Glomerular visceral epithelial cell (primary cell): ENCODE results near the gene PRKD1.

Experiments
- DNase-seq: peaks from one replicate; pipeline ENCODE4 v3.0.0-alpha.2; 2016; ENCODE audit errors: extremely low spot score

Gene PRKD1

DNA sequence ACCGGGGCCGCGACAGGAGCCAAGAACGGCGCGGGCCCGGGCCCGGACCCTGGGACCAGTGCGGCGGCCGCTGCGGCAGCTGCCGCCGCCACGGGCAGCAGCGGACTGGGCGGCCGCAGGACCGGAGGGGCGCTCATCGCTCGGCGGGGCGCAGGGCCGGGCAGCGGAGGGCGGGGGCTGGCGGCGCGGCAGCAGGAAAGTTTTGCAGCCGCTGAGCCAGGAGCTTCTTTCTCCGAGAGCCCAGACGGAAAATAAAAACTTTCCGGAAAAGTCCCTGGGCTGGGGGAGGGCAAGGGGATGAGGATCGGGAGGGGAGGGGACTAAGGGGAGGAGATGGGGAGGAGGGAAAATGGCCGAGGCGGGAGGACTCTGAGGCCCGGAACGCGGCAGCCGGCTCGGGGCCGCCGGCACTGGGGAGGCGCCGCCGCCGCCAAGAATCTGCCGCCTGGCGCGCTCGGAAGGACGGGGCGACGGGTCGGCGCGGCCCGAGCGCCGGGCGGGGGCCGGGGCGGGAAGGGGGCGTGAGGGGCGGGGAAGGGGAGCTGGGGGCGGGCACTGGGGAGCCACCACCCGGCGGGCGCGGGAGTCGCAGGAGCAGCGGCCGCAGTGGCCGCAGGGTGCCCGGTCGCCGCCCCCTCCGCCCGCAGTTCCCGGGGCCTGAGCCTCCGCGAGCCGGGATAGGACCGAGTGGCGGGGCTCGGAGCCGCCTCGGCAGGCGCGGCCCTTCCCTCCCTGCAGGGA, at the start of gene PRKD1:
Gene PRKD1 (minus strand): TSS at position 472 of the 741 bp plus-strand sequence.
- DNase-seq, result peak; percentile 72

DNA sequence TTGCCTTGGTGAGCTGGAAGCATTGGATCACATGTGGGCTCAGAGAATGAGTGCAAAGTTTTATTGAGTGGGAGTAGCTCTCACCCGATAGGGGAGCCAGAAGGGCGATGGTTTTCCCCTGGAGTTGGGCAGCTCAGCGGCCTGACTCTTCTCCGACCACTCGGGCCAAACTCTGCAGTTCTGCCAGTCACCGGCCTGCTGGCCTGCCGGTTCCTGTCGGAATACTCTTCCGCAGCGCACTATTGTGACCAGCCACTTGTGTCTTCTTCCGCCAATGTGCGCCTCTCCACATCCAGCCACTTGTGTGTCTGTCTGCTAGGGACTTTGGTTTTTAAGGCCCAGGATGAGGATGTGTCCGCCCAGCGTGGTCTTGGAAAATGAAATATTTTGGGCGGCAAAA, 43.5 kb upstream of the PRKD1 start:
- DNase-seq, result no peak

DNA sequence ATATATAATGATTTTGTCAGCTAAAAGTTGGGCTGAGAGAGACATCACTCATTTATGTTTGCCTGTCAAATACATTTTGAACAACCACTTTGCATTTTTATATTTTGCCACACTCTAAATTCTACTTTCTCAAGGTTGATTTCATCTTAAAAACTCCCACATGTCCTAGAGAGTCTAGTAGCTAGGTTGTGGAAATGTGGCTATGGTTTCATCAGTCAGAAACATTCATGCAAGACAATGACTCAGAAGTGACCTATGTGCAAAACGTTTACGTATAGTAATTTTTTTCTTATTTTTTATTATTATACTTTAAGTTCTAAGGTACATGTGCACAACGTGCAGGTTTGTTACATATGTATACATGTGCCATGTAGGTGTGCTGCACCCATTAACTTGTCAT, 27.4 kb upstream of the PRKD1 start:
- peak; percentile 6 for DNase-seq

DNA sequence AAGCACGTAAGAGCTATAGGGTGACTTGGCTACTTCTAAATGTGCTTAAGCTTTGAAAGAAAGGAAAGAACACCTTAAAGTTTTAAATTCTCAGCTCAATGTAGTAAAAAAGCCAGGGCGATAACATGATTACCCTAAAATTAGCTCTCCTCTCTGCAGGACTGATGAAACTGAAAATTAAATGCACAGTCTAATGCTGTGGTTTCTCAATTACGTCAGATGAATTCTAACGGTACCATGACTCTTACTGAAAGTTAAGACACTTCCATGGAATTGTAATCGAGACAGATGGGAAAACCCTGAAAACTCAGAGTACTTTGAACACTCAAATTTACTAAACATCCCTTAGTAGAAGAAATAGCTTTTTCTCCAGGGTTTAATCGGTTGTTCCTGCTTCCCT, 25.9 kb upstream of the PRKD1 start:
- no peak for DNase-seq

DNA sequence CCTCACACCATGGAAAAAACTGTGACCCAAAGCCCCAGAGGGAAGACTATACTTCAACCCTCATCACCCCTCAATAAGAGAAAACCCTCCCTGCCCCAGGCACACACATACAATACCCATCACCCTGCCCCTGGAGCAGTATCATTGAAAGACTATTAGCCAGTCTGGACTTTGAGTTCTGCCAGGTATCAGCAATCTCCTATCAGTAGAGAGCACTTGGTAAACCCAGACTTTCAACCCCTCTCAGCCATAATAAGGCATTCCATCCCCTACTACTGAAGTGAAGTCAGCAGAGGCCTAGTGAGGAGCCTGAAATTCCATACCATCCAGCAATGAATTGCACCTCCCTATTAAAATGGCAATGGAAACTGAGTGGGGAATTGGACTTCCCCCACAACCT, 16.4 kb upstream of the PRKD1 start:
- DNase-seq, result no peak

DNA sequence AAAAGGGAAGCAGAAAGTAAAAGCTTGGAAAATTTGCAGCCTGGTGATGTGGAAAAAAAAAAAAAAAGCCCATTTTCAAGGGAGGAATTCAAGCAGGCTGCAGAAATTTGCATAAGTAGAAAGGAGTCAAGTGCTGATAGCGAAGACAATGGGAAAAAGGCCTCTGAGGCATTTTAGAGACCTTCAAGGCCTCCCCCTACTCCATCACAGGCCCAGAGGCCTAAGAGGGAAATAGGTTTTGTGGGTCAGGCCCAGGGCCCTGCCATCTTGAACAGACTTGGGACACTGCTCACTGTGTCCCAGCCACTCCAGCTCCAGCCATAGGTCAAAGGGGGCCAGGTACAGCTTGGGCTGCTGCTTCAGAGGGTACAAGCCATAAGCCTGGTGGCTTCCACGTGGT, 13.8 kb upstream of the PRKD1 start:
- DNase-seq, result no peak

DNA sequence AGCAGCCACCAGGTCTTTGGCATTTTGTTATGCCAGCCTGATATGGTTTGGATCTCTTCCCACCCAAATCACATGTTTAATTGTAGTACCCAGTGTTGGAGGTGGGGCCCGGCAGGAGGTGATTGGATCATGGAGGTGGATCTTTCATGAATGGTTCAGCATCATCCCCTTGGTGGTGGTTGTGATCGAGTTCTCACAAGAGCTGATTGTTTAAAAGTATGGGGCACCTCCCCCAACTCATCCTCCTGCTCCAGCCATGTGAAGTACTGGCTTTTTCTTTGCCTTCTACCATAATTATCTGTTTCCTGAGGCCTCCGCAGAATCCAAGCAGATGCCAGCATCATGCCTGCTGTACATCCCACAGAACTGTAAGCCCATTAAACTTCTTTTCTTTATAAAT, 12.8 kb upstream of the PRKD1 start:
- no peak for DNase-seq

DNA sequence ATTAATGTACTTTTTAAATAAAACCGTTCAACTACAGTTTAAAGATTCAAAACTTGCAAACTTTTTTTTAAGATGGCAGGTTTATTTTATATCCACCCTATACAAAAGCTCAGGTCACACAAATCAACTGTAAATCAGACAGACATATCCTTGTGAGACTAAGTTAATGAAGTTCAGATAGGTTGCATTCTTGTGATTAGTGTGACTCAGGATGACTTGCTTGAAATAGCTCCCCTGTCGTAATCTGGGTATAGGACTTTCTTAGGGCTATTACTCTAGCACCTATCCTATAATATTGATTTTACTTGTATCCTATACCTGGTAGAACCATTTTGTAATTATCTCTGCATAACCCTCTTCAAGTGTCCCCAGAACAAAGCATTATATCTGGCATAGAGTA, 9.5 kb upstream of the PRKD1 start:
- no peak for DNase-seq

DNA sequence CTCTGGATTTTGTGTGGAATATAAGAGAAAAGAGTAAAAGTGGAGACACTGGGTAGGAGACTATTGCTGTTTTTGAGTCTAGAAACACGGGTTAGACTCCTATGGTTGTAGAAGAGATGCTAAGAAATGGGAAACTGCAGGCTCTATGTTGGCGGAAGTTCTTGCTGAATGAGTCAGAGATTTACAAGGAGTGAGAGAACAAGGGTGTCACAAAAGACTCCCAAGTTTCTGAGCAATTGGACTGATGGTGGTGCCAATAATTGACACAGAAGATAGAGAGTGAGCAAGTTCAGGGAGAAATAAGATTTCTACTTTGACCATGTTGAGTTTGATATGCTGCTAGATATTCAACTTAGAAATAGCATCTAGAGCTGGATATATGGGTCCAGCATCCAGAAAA, 2.6 kb upstream of the PRKD1 start:
- DNase-seq, result peak; percentile 33

DNA sequence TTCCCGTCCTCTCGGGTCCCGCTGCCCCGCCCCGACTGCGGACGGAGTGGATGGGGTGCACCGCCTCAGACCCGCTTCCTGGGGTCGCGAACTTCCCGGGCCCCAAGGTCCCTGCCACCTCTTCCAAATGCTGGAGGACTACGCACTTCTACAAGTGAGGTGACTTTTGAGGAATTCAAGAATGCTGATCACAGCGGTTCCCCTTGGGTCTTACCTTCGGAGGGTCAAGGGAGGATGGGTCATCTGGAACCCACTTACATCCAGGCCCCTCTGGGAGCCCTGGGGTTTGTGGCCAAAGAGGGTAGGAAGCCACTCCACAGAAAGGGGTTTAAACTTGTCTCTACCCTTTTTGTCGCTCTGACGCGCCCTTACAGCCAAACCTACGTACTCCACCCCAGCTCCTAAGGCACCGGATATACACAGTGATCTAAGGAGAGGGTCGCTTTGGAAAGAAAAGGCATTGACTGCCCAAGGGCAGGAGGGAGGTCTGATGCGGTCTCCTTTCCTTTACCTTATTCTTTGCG, 532 bp upstream of the PRKD1 start:
- DNase-seq, result no peak

DNA sequence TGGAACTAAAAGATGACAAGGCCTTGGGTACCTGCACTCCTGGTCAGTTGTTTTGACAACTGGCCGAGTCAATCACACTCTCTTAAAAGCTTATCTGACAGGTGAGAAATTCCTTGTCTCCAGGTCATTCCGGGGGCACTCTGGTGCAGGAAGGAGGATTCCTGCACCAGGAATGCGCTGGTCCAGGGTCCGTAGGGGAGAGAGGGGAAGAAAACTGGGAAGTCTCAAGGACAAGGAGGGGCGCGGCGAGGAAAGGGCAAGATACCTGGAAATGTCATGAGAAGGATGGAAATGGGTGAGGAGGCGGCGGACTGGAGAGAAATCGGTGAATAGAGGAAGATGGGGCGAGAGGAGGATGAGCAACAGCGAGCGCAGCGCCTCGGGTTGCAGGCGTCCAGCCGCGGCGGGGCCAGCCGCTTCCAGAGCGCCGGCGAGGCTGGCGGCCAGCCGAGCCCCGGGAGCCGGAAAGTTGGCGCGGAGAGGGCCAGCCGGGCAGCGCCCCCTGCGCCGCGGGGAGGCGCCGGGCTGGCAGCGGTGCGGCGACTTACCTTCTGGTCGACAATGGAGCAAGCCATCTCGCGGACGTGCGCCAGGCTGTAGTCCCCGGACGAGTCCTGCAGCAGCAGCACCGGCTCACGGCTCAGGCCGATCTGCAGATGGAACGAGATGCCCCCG, 809 bp downstream of the PRKD1 start:
- DNase-seq, result peak; percentile 62

DNA sequence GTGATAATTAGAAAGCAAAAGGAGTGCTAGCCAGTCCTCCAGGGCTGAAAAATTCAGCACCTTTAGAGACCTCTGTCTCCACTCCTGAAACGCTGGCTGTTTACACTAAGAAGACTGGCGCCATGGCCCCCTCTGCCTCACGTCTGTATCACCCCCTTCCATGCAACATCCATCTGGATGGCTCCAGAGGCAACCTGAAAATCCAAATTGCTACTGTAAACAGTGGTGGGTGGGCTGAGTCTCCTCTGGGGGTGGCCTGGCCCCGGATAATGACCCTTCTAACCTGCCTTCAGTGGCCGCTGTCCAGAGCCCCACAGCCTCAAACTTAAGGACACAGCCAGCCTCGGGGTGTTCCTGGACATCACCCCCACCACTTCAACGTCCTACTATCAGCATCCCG, 1.4 kb downstream of the PRKD1 start:
- DNase-seq, result no peak

DNA sequence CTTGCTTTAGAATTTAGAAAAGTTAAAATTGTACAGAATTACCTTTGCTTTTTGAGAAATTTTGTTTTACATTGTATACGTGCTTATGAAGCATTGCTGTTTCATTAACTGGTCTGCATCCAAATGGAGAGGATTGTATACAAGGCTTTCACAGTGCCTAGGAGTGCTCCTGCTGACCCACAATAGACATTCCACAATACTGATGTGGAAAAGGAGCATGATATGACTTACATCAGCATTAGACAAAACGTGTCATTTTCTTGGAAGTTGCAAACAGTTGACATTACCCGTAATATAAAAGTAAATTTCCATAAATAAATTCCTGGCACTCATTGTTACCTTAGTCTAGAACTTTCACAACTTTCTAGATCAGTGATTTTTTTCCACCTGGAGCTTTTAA, 1.9 kb downstream of the PRKD1 start:
- DNase-seq, result no peak

DNA sequence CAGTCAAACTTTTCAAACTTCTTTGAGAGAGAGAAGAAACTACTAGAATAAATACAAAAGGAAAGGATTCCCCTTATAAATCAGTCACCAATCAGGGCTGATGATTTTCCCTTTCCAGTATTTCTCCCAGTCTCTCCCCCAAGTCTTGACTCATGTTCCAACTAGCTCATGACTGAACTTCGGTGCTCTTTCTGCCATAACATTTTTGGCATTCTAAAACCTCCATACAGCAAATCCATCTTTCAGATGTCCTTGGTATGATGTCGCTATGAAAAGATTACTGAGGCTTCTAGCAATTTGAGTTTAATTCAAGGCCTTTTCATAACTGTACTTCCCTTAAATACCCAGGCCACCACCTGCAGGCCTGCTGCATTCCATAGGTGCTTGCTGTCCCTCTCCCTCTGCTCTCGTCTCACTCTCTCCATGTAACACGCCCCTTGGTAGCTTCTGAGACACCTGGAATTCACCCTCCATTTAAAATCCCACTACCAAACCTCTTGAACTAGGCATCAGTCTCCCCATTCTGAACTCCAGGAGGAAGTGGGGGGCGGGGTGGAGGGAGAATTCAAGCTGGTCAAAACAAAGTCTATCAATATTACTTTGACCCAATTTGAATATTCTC, 2.4 kb downstream of the PRKD1 start:
- DNase-seq, result peak; percentile 42

DNA sequence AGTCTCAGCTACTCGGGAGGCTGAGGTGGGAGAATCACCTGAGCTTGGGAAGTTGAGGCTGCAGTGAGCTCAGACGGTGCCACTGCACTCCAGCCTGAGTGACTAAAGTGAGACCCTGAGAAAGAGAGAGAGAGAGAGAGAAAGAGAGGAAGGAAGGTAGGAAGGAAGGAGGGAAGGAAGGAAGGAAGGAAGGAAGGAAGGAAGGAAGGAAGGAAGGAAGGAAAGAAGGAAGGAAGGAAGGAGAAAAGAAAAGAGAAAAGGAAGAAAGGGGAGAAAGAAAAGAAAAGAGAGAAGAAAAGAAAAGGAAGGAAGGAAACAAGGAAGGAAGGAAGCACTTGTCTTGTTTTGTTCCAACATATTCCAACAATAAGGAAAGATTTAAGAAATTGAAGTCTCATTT, 7.8 kb downstream of the PRKD1 start:
- no peak for DNase-seq

DNA sequence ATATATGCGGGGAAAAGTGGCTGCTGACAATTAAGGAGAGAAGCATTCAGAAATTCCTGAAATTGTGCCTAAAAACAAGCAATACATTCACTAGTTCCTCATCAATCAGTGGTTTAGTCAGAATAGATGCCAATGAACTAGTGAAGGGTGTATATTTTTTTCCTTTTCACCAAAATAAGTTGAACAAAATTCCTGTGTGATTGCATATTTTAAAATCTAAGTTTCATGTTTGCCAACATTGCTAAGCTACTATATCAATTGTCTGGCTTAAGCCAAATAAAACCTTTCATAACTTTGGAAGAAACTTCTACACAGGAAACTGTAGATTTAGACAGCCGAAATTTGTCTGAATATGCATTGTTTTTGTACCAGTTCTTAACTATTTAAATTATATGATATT, 8.7 kb downstream of the PRKD1 start:
- no peak for DNase-seq

DNA sequence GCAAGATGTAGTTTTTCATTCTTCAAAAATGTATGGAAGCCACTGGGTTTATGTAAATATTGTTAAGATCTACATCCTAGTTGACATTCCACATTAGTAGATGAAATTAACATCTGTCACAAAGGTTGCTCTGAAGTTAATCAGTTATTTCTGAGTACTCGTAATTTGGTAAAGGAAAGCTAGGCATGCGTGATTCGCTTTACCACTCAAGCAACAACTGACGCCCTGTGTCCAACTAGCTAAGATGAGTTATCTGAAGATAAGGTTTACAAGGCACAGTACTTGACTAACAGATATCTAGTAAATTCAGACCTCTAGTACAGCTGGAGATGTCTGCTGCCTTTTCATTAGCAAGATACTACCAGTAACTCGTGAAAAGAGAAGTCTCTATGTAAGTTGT, 14.1 kb downstream of the PRKD1 start:
- DNase-seq, result no peak

DNA sequence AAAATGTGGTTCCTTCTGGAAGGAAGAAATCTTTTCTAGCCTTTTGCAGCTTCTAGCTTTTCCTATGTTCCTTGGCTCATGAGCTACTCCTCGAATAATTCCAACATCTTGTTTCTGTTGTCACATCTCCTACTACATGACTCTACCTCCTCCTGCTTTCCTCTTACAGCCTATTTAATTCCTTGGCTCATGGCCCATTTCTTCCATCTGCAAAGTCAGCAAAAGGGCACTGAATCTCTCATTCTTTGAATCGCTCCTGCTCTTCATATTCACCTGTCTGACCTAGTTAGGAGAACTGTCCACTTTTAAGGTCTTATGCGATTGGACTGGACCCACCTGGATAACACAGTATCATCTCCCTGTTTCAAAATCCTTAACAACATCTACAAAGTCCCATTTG, 15.8 kb downstream of the PRKD1 start:
- DNase-seq, result no peak

DNA sequence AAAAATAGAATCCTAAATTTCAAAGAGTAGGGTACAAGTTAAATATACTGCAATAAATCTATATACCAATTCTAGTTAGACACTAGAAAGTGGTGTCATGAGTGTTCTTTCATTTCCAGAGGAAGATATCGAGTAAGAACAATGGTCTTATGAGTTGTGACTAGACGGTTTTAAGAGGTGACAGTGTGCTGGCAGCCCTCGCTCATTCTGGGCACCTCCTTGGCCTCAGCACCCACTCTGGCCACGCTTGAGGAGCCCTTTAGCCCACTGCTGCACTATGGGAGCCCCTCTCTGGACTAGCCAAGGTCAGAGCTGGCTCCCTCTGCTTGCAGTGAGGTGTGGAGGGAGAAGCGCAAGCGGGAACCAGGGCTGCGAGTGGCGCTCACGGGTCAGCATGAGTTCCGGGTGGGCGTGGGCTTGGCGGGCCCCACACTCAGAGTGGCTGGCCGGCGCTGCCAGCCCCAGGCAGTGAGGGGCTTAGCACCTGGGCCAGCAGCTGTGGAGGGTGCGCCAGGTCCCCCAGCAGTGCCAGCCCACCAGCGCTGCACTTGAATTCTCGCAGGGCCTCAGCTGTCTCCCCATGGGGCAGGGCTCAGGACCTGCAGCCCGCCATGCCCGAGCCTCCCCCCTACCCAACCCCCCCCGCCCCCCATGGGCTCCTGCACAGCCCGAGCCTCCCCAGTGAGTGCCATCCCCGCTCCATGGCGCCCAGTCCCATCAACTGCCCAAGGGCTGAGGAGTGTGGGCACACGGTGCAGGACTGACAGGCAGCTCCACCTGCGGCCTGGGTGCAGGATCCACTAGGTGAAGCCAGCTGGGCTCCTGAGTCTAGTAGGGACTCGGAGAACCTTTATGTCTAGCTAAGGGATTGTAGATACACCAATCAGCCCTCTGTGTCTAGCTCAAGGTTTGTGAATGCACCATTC, 18.7 kb downstream of the PRKD1 start:
- no peak for DNase-seq

DNA sequence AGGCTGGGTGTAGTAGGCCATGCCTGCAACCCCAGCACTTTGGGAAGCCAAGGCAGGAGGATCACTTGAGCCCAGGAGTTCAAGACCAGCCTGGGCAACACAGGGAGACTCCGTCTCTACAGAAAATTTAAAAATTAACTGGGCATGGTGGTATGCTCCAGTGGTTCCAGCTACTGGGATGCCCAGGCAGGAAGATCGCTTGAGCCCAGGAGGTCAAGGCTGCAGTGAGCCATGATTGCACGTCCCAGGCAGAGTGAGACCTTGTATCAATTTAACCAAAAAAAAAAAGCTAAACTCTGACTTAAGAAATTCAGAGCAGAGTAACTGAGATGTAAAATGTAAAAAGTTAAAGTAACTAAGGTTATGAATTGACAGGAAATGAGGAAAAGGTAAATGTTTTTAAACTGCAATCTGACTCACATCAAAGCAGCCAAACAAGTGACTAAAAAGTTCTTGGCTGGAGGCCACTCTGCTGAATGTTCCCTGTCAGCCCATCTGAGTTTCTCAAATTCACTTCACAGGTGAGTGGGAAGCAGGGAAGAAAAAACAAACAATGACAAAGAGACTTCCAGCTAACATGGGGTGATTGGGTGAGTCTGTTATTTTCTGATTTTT, 21.3 kb downstream of the PRKD1 start:
- peak; percentile 68 for DNase-seq

DNA sequence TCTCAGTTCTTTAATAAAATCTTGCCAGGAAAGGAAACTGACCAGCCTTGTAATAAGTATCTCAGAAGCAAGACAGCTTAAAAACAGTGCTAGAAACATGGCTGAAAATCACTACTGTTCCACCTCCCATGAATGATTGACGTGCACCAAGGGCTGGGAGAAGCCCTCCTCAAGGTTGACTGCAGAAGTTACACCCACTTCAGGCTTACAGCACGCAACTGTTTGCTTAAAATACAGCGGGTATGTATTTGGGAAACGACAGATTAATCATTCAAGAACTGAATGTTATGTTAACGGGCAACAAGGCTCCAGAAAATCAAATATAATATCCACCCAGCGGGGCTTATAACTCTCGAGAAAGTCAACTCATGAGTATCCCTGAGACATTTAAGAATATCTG, 22.1 kb downstream of the PRKD1 start:
- DNase-seq, result peak; percentile 52
